SH-SY5Y (cell line): Measurements from ENCODE around the gene ADAMTSL1.

Experiments
- GATA2 ChIP-seq: IDR thresholded peaks from 2 replicates; pipeline ENCODE4 v1.6.1; 2011; ENCODE audit warnings: mild to moderate bottlenecking, low read depth, low read length
- GATA3 ChIP-seq: IDR thresholded peaks from 2 replicates; pipeline ENCODE4 v1.6.1; 2011; ENCODE audit warnings: low read depth, mild to moderate bottlenecking, low read length, moderate library complexity

GRCh38 chr9:18459962-18460584, 13.9 kb upstream of the ADAMTSL1 start:
- TF ChIP-seq GATA2 (no peak), GATA3 (no peak)
